GM12874 (cell line): ENCODE data around the gene GLDC.
A peak's percentile ranks its signal among the peaks of the same experiment; 100 is the strongest.

ENCODE experiments used
- TF ChIP-seq, protein P1 (sequence below): IDR thresholded peaks from 2 replicates; pipeline ENCODE4 v1.5.1; 2011; ENCODE audit warnings: low read depth, mild to moderate bottlenecking, control low read depth, low read length, moderate library complexity; ENCODE audit not compliant: insufficient read depth

Gene GLDC

DNA sequence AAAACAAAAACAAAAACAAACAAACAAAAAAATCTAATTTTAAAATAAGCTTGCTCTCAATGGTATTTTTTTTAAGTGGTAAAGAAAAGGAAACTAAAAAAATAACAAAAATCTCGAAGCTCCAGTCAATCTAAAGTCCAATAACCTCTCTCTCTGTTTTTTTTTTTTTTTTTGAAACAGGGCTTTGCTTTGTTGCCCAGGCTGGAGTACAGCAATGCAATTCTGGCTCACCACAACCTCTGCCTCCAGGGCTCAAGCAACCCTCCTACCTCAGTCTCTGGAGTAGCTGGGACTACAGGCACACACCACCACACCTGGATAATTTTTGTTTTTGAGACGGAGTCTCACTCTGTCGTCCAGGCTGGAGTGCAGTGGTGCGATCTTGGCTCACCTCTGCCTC lies 25.9 kb upstream of the GLDC start:
- TF ChIP-seq, protein P1, sequence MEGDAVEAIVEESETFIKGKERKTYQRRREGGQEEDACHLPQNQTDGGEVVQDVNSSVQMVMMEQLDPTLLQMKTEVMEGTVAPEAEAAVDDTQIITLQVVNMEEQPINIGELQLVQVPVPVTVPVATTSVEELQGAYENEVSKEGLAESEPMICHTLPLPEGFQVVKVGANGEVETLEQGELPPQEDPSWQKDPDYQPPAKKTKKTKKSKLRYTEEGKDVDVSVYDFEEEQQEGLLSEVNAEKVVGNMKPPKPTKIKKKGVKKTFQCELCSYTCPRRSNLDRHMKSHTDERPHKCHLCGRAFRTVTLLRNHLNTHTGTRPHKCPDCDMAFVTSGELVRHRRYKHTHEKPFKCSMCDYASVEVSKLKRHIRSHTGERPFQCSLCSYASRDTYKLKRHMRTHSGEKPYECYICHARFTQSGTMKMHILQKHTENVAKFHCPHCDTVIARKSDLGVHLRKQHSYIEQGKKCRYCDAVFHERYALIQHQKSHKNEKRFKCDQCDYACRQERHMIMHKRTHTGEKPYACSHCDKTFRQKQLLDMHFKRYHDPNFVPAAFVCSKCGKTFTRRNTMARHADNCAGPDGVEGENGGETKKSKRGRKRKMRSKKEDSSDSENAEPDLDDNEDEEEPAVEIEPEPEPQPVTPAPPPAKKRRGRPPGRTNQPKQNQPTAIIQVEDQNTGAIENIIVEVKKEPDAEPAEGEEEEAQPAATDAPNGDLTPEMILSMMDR, result no peak

GRCh38 chr9:6669881-6670280 lies 24.4 kb upstream of the GLDC start:
- TF ChIP-seq, protein P1, result no peak

DNA sequence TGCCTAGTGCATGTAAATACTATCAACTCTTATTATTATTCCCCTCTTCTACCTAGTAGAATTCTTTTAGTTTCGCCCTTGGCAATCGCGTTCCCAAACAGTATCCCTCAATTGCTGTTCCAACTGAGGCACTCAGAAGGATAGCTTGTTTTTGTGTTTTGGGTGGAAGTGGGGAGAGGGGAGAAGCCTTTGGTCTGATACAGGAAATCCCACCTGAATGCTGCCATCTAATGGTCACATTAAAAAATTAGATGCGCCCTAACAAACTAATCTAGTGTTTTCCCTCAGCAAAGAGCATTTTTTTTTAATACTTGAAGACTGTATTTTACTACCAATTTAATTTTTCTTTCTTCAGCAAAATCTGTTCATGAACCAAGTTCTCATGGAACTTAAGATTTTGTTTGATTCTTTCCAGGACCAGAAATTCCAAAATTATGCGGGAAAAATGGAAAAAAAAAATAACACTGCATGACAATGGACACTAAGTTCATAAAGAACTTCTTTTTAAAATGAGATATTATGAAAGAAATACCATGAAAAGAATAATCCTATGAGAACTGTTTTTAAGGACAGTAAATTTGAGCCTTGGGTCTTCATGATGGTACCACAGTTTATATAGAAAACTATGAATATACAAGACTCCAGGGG lies 22.2 kb upstream of the GLDC start:
- TF ChIP-seq, protein P1, result peak; percentile 41

- TF ChIP-seq, protein P1, result no peak
Observed at GRCh38 chr9:6667080-6667479, 21.6 kb upstream of the GLDC start.

DNA sequence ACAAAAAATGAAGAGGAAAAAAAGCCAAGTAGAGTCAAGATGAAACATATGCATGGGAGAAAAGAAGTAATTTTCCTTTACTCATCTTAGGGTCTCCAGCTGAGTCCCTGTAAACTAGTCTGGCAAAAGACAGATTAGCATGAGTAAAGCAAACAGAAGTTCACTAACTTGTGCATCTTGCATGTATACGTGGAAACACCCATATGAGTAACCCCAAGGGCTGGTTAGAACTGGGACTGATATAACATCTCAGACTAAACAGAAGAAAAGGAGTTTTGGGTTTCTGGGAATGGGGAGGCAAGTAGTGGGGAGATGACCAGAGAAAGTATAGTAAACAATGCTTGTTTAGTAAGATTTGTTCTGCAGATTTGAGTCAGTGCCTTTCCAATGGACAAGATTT lies 20.1 kb upstream of the GLDC start:
- TF ChIP-seq, protein P1, result no peak

- TF ChIP-seq, protein P1, result no peak
Observed at GRCh38 chr9:6664204-6664680, 18.7 kb upstream of the GLDC start.

GRCh38 chr9:6660512-6660911 lies 15.0 kb upstream of the GLDC start:
- TF ChIP-seq, protein P1, result no peak
